Measurements from ENCODE around the gene MYH3. TPM values are rescaled to one million over a fixed set of nuclear protein-coding genes. Genes with fewer than 3 reads are reported as not detected.

Gene MYH3
- total and polyA plus RNA-seq, 10 of the 15 experiments (the other 5 are each of a cell fraction or from before 2014, with no cell fraction given), result 0.14 to 1.4 (median 0.71) TPM

- FAIRE-seq (no peak), ATAC-seq (no peak)
- no TSS peak for BruUV-seq (replicated peaks)
Measured at GRCh38 chr17:10629706-10630105, 27.4 kb downstream of the MYH3 start.

More at GRCh38 chr17:10629706-10630105, 27.4 kb downstream of the MYH3 start:
- peaks cover 16% of the 10 kb centered on the region for H3K4me1 ChIP-seq (ENCODE audit: control insufficient read depth, insufficient read depth, low read length)
- H2AFZ ChIP-seq (ENCODE audit: control insufficient read depth, low read depth, low read length), result no peak overlapping the region
- no peaks in the 10 kb centered on the region; a peak in 1 of 4 replicates for H3K36me3 ChIP-seq (ENCODE audit: control insufficient read depth in 2 of 2, insufficient read depth in 2 of 2, low read length in 1 of 2)
- TF ChIP-seq TCF3 (IDR thresholded peaks at IDR 0.05; ENCODE audit: borderline replicate concordance, insufficient read depth, low read depth, low read length), result no peak
- TF ChIP-seq, protein P1, sequence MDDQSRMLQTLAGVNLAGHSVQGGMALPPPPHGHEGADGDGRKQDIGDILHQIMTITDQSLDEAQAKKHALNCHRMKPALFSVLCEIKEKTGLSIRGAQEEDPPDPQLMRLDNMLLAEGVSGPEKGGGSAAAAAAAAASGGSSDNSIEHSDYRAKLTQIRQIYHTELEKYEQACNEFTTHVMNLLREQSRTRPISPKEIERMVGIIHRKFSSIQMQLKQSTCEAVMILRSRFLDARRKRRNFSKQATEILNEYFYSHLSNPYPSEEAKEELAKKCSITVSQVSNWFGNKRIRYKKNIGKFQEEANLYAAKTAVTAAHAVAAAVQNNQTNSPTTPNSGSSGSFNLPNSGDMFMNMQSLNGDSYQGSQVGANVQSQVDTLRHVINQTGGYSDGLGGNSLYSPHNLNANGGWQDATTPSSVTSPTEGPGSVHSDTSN (IDR thresholded peaks at IDR 0.05; ENCODE audit: insufficient replicate concordance, low read depth, low read length), result no peak
- TF ChIP-seq BRCA1 (IDR thresholded peaks at IDR 0.05; ENCODE audit: low read depth, low read length), result no peak
- no peak for TF ChIP-seq FOXK2 (IDR thresholded peaks at IDR 0.05)
- TF ChIP-seq RAD21 (IDR thresholded peaks at IDR 0.05; ENCODE audit: insufficient read depth, low read depth, low read length), result no peak
- TF ChIP-seq SPI1 (IDR thresholded peaks at IDR 0.05; ENCODE audit: borderline replicate concordance, insufficient read depth, low read depth, low read length), result no peak
- no peak for TF ChIP-seq MYB (IDR thresholded peaks at IDR 0.05; ENCODE audit: borderline replicate concordance, low read depth, low read length)
- TF ChIP-seq GABPA (IDR thresholded peaks at IDR 0.05; ENCODE audit: low read depth), result no peak
- TF ChIP-seq, protein P2, sequence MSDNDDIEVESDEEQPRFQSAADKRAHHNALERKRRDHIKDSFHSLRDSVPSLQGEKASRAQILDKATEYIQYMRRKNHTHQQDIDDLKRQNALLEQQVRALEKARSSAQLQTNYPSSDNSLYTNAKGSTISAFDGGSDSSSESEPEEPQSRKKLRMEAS (IDR thresholded peaks at IDR 0.05; ENCODE audit: low read depth, low read length), result no peak
- no peak for TF ChIP-seq EZH2 (IDR thresholded peaks at IDR 0.05; ENCODE audit: borderline replicate concordance, control insufficient read depth, low read depth, low read length)
- TF ChIP-seq, protein P3, sequence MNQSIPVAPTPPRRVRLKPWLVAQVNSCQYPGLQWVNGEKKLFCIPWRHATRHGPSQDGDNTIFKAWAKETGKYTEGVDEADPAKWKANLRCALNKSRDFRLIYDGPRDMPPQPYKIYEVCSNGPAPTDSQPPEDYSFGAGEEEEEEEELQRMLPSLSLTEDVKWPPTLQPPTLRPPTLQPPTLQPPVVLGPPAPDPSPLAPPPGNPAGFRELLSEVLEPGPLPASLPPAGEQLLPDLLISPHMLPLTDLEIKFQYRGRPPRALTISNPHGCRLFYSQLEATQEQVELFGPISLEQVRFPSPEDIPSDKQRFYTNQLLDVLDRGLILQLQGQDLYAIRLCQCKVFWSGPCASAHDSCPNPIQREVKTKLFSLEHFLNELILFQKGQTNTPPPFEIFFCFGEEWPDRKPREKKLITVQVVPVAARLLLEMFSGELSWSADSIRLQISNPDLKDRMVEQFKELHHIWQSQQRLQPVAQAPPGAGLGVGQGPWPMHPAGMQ (IDR thresholded peaks at IDR 0.05; ENCODE audit: borderline replicate concordance), result no peak
- TF ChIP-seq ZNF217 (IDR thresholded peaks at IDR 0.05), result no peak
- no peaks in the 10 kb centered on the region for H4K20me1 ChIP-seq (ENCODE audit: control insufficient read depth, insufficient read depth)
- no peak overlapping the region for H3K27ac ChIP-seq (ENCODE audit: control insufficient read depth, insufficient read depth)
- ChIA-PET CTCF (interaction anchor here (0.9 to 10.7 kb wide), 12 partner anchors 10 to 515 kb away, joined by 3 to 138 read pairs (median 4); no protein-coding TSS in a partner anchor), RAD21 (ENCODE audit: unreplicated experiment) (interaction anchor here (3.2 kb wide), 1 partner anchor 16 kb away, joined by 13 read pairs; no protein-coding TSS in a partner anchor), SMC1A (ENCODE audit: uncharacterized antibody, unreplicated experiment) (interaction anchor here (0.6 to 1.1 kb wide), 2 partner anchors 15 to 696 kb away, joined by 3 to 4 read pairs; no protein-coding TSS in a partner anchor), POLR2A (no interaction called here)
- no peaks in the 10 kb centered on the region for H3K27me3 ChIP-seq (replicated peaks in 1 of 2; ENCODE audit: control insufficient read depth in 2 of 2, insufficient read depth in 2 of 2, low read length in 1 of 2)
- H3K9ac ChIP-seq (ENCODE audit: control insufficient read depth, insufficient read depth, low read length), result no peak overlapping the region
- DNase-seq (ENCODE audit: low read depth, low spot score), result no peak
- H3K79me2 ChIP-seq (ENCODE audit: control insufficient read depth, insufficient read depth, low read length), result no peaks in the 10 kb centered on the region
- intact Hi-C loops (cut with micrococcal nuclease; ENCODE audit: unreplicated experiment) (loop anchor here (5.0 to 10.0 kb wide), 2 partner anchors 105 to 218 kb away; partner anchors contain the start of gene TMEM220), in situ Hi-C loops (cut with MboI) (loop anchor here (25.0 kb wide), 3 partner anchors 508 to 1008 kb away; no protein-coding TSS in a partner anchor)
- WGBS (ENCODE audit: insufficient coverage, insufficient replicate concordance, low lambda C conversion rate, missing lambda C conversion rate), result 89% methylated on average over 12 of the region's 12 CpGs
- H3K9me3 ChIP-seq (replicated peaks; ENCODE audit: control insufficient read depth, insufficient read depth, low read length), result no peaks in the 10 kb centered on the region
- no peak overlapping the region for H3K4me2 ChIP-seq (ENCODE audit: control insufficient read depth, insufficient read depth)
- H3K4me3 ChIP-seq, result no peak overlapping the region

Data from GM12878 (cell line).